Activated CD4-positive, alpha-beta T cell treated with anti-CD3 and anti-CD28 coated beads for 1 hour (primary cell): ENCODE results near the gene HOXC10.
A peak's percentile ranks its signal among the peaks of the same experiment; 100 is the strongest.

Source experiments
- DNase-seq: peaks from one replicate; pipeline ENCODE4 v3.0.0-alpha.2; 2020

HOXC10 gene

DNA sequence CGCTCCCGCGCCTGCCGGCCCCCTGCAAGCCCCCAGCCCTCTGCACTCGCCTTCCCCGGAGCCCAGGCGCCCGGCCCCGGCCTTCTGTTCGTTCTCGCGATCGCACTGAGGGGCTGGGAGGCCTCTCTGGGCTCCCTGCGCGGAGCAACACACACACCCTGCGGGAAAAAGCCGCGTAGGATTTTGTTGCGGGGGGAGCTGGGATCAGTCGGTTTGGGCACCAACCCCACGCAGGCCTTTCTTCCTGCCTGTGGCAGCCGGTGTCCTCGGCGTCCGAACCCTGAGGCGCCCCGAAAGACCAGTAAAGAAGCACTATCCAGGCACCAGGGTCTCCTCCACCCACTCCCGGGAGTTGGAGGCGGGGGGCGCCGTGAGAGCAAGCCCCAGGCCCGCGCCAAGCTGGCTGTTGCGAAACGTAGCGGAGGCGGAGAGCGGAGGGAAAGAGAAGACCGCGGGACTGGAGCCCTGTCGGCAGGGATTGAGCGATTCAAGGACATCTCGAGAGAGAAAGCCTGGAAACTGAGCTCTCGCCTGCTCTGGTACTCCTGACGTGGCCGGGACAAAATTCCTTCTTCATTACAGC lies 46.0 kb downstream of the HOXC10 start:
- DNase-seq = no peak

DNA sequence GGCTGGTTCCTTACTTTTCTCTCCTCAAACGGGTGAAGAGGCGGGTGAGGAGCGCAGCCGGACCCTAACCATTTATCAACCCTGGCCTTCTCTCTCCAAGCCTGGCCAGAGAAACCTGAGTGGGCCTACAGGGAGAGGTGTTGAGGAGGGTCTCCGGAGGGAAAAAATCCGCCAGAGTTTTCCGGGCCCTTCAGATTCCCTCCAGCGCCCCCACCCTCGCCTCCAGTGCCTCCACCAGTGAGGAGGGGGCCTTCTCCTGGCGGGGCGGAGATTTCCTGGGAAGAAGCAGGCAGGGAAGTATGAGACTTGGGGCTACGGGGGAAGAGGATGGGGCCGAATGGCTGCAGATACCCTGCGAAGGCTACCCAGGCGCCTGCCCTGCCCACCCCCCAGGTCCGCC lies 46.5 kb downstream of the HOXC10 start:
- no peak for DNase-seq

GRCh38 chr12:54032086-54032619 lies 47.2 kb downstream of the HOXC10 start:
- DNase-seq = no peak

DNA sequence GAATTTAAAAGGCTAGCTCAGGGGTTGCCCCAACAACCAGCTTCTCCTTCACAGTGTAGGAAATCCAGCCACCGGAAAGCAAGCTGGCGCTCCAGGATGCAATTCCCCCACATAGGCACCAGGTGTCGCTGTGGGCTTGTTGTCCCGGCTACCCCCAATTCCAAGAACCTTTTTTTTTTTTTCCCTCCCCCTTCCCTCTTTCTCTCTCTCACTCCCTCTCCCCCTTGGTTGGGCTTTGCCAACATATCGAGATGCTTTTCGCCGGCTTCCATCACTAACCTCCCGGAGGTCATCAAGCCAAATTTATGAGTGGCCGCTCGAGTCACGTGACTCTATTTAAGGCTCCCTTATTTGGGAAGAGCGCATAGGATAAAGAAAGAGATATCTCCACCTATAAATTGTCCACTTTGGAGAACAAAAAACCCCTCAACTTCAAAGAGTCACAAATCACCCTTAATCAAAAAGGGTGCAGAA lies 47.7 kb downstream of the HOXC10 start, which contains the start of gene HOXC5:
HOXC5 (plus strand) TSS at position 424 of the 474 bp plus-strand sequence. CDS start 73 bp downstream, outside the sequence.
- peak; percentile 43 for DNase-seq

DNA sequence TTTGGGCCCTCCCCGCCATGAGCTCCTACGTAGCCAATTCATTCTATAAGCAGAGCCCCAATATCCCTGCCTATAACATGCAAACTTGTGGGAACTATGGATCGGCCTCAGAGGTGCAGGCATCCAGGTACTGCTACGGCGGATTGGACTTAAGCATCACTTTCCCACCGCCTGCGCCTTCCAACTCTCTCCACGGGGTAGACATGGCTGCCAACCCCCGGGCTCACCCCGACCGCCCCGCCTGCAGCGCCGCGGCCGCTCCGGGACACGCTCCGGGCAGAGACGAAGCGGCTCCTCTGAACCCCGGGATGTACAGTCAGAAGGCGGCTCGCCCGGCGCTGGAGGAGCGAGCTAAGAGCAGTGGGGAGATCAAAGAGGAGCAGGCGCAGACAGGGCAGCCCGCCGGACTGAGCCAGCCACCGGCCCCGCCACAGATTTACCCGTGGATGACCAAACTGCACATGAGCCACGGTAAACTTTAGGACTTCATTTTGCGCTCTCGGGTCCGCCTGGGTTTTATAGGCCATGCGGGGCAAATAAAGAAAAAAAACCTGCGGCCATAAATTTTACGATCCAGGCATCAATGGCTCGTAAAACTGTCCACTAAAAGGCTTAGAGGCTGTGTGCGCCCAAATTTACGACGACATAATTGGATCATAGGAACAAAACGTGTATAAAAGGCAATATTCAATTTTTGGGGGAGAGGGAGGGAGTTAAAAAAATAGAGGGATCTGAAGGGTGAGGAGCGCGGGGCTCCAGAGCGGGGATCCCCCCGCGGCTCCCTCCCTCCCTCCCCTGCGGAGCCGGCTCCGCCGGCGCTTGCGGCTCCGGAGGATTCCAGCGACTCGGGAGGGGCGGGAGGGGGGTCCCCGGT lies 48.4 kb downstream of the HOXC10 start:
- DNase-seq = no peak

- no peak for DNase-seq
These were observed 49.2 kb downstream of the HOXC10 start for GRCh38 chr12:54033980-54034784.

DNA sequence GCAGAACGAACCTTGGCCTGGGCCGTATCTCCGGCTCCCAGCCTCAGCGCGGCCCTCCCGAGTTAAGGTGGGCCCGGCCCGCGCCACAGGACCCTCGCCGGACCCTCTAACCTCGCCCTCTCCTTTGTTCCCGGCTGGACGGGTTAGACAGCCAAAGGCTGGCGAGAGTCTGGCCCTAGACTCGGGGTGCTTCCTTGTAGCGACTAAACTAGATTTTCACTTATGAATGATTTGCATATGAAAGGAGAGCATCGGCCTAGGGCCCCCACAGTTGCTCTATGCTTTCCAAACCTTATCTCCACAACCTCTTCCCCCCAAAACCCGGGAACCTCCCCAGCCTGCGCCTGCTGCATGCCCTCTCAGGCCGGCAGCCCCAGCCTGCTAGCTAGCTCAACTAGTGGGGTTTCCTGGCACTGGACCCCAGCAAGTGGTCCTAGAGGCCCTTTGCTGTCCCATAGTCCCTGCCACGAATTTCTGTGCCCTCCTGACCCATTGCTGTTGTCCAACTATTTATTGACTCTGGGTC lies 49.9 kb downstream of the HOXC10 start:
- no peak for DNase-seq

- DNase-seq = no peak
These were observed 50.8 kb downstream of the HOXC10 start for GRCh38 chr12:54035568-54036264.

GRCh38 chr12:54036620-54037359 lies 51.8 kb downstream of the HOXC10 start:
- no peak for DNase-seq

DNA sequence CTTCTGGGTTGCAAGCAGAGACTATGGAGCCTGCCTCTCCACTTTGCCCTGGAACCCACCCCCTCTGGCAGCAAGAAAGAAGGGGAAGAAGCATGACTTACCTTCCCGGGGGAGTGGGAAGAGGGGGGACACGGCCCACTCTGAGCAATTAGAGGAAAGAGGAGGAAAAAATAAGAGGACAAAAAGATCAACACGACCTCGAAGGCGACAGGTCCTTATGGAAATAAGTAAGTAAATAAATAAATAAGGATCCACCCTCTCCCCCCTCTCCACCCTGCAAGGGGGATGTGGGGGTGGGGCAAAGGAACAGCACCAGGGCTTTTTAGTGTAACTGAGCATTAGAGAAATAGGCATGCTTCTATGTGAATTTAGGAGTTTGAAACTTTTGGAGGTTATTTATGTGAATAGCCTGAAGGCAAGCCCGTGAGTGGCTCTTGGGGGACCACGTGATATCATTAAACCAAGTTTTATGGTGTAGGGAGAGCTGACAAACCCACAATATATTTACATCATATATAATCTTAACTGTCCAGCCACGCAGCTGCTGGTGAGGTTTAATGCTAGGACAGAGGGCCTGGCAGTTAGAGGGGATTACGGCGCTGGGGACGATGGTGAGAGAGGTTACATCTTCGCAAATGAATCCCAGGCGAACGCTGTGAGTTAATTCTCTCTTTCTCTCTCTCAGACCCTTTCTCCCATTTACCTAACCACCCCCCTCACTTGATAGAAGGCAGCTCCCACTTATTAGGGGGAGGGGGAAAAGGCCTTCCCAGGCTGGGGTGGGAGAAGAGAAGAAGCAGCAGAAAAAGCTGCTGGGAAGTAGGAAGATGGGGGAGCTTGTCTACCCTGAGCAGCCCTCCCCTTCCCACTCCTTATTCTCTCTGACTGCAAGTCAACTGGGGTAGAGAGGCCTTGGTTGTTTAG lies 52.7 kb downstream of the HOXC10 start:
- no peak for DNase-seq

DNA sequence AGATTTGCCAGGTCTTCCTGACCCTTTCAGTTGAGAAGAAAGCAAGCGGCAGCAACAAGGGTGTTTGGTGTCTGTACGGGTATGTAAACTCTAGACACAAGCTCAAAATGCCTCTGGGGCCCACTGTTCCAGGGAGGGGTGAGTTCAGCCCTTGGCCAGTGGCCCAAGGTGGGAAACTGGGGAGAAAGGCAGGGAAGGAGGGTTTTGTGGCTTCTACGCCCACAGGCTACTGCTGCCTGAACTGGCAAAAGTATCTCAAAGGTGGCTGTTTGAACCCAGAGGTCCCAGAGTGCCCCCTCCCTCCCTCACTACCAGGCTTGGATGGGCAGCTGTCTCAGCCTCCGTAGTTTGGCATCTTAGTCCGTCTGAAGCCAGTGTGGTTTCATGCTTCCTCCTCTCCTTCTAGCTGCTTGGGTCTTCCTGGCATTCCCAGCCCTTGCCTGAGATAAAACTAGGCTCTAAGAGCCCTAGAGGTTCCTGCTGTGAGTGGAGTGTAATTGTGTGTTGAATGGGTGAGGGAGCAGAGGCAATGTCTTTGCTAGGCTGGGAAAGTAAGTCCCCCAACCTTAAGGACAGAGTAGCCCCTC lies 53.4 kb downstream of the HOXC10 start:
- no peak for DNase-seq

DNA sequence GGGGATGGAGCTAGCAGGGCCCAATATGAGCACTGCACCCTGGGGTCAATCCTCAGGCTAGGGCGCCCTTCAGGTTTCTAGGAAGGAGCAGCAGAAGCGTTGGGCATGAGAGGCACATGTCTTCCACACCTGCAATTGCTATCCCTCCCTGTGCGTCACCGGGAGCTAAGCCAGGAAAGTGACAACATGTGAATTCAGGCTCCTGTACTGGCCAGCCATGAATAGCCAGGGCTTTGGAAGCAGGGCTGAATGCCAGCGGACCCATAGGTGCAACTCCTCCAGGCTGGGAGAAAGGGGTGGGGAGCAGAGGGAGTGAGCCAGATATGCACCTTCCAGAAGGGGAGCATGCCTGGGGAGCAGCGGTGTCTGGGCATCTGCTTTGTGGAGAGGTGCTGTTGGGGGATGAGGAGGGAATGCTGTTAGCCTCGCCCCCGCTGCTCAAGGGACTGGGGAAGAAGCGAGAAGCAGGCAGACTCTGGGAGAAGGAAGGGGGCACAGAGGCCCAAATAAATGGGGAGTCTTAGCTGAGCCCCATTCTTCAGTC lies 54.0 kb downstream of the HOXC10 start:
- DNase-seq = no peak

- DNase-seq = no peak
These were observed 54.6 kb downstream of the HOXC10 start for GRCh38 chr12:54039417-54040147.
